GM13977 (cell line): Measurements from ENCODE around the gene FCHO2.

Source experiments
- DNase-seq: peaks from one replicate; pipeline ENCODE4 v3.0.0; 2012; ENCODE audit warnings: low spot score
- CTCF ChIP-seq: IDR thresholded peaks from 2 replicates; pipeline ENCODE4 v1.5.1; 2012; ENCODE audit warnings: mild to moderate bottlenecking, control low read depth; ENCODE audit not compliant: insufficient read depth; ENCODE audit errors: extremely low read depth, missing control alignments
- in situ Hi-C: fragments of 300-500 bp; cut with MboI; formaldehyde crosslinking; loops from one replicate; pipeline ENCODE4 v1.12.0; 2022; ENCODE audit warnings: low sequenced_read_pairs, low pct_unique_long_range_greater_than_20kb, mixed read lengths, inconsistent platforms; ENCODE audit not compliant: unreplicated experiment

FCHO2 gene

GRCh38 chr5:72940082-72940481, 15.8 kb upstream of the FCHO2 start:
- no peak for DNase-seq
- no peak for TF ChIP-seq CTCF
- in situ Hi-C loops = no loop called here

DNA sequence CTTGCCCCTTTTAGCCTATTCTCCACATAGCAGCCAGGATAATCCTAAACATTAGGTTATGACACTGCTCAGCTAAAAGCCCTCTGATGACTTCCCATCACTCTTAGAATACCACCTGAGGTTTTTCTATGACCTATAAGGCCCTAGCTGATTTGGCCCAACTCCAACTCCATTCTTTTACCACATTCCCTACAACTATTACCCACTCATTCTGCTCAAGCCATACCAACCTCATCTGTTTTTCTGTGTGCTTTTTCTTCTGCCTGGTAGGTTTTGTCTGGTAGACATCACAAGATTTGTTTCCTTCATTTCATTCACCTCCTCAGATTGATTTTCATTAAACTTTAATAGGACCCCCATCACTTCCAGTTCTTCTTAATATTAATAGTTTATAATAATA, 12.5 kb upstream of the FCHO2 start:
- in situ Hi-C loops = no loop called here
- TF ChIP-seq CTCF = no peak
- no peak for DNase-seq

- no peak for DNase-seq
- in situ Hi-C loops = no loop called here
- no peak for TF ChIP-seq CTCF
Measured at GRCh38 chr5:72947498-72947897, 8.3 kb upstream of the FCHO2 start.

DNA sequence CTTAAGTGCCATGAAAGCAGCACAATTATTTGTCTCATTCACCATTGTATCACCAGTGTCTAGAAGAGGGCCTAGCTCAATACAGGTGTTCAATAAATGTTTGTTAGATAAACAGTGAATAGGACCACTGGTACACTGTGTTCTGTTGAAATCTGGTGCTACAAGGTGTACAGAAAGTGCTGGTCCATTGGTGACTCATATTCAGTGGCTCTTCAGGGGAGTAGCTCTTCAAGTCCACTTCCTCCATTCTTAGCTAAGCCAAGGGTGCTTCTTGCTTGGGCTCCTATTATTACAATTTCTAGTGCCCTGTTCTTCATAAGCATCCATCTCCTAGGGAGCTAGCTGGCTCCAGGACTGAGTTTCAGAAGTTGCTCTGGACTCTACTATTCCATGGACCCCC, 6.4 kb upstream of the FCHO2 start:
- DNase-seq = no peak
- TF ChIP-seq CTCF = no peak
- in situ Hi-C loops = no loop called here

DNA sequence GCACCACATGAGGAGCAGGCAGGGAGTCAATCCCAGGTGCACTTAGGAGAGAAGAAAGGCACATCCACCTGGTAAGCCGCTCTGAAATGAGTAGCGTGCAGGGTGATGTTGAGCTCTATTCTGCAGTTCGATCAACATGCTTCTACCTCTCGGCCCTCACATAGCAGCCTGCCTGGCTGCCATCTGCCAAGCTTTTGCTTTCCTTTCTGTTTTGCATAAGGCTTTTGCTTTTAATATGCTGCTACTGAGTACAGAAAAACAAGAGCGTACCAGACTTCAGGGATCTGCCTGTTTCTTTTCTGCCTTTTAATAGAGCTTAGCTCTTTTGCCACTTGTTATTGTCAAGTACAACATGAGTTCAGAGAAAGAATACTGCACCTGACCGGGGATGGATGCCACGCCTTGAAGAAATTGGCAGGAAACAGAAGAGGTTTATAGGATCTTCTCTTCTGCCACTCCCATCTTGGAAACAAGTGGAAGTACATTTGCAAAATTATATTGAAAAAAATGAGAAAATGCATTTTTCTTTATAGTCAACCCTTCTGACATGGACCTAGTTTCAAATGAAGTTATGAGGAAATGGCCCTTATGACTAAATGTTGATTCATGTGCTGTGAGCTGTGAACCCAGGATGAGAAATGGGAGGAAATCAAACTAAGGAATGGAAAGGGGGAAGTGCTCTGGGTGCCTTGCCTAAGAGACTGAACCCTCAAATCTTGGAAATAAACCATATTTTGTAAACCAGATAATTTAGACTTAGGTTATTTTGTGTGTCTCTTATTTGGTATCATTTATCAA, 4.0 kb upstream of the FCHO2 start:
- no peak for DNase-seq
- TF ChIP-seq CTCF = no peak
- in situ Hi-C loops = no loop called here

GRCh38 chr5:72954389-72954788, 1.5 kb upstream of the FCHO2 start:
- no peak for TF ChIP-seq CTCF
- DNase-seq = no peak
- in situ Hi-C loops = no loop called here
